A172 (cell line): ENCODE results near the gene ITGB5. TPM values are rescaled to one million over a fixed set of nuclear protein-coding genes. Genes with fewer than 3 reads are reported as not detected.
A peak's percentile ranks its signal among the peaks of the same experiment; 100 is the strongest.

Experiments
- DNase-seq: peaks from one replicate; pipeline ENCODE4 v3.0.0-alpha.2; 2015; ENCODE audit warnings: low spot score
- total RNA-seq: library from RNA; depleted of rRNA; stranded (reverse); fragments of >200 nt; shearing (Covaris generic); gene quantifications from 2 replicates; pipeline ENCODE4 v1.2.3, GENCODE V29; 2014

ITGB5 gene
- total RNA-seq, 1 experiment from 2014 or later, result 146 TPM

GRCh38 chr3:124773351-124774326, 113.5 kb downstream of the ITGB5 start:
- no peak for DNase-seq

- DNase-seq, result peak; percentile 79
Observed at GRCh38 chr3:124772081-124772831, 114.9 kb downstream of the ITGB5 start.

DNA sequence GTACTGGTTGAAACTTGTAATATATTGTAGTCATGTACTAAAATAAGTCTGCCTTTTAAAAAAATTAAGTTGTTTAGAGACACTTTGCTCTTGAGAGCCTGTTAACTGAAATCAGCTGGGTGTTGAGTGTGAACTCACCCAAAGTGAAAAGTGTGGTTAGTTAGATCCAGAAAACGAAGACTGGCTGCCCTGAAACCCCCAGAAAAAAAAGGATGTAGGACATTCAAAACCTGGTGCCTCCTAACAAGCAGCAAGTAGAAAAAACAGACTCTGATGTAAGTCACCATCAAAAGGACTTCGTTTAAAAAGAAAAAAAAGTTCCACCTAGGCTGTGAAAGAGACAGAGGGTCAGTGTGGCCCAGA, 116.1 kb downstream of the ITGB5 start:
- DNase-seq, result no peak

DNA sequence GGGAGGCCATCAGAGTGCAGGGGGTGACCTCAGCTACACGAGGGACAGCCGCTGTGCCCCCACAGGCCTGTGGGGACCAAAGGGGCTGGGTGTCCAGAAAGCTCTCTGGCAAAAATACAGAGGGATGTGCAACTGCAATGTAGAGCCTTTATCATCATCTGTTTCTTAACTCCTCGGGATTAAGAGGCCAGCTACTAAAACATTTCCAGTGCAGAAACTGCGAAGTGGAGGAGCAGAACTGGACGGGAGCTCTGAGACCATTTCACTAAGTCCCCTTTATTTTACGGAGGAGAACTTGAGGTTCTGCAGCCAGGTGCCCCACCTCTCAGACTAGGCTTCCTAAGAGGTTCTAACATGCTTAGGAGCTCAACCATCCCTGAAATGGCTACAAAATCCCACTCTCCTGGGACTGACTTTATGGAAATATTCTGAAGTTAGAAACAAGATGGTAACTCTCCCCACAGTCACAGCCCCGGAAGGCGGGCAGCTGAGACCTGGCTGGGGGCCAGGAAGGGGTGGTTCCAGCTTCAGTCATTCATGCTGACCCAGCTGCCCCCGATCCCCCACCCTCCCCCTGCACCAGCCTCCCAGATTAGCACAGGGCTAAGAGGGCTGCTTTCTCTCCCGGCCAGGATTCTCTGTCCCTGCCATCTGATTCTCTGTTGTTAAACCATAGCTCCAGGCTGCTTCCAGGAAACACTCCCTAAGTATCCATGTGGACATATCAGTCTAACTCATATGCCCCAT, 116.7 kb downstream of the ITGB5 start:
- DNase-seq, result no peak

DNA sequence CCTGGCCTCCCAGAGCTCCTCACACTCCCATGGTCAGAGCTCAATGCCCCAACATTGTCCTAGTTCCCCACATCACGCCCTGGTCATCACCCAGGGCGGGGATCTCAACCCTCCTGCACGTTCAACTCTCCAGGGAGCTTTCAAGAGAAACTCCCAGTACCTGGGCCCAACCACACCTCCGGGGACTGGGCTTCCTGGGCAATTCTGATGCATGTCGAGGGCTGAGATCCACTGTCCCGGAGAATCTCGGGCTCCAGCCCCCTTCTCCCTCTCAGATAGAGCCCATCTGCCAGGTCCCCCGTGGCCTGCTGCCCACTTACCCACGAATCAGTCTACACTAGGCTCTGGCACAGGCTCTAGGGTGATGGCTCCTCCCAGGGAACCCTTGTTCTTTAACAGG, 117.7 kb downstream of the ITGB5 start:
- no peak for DNase-seq

DNA sequence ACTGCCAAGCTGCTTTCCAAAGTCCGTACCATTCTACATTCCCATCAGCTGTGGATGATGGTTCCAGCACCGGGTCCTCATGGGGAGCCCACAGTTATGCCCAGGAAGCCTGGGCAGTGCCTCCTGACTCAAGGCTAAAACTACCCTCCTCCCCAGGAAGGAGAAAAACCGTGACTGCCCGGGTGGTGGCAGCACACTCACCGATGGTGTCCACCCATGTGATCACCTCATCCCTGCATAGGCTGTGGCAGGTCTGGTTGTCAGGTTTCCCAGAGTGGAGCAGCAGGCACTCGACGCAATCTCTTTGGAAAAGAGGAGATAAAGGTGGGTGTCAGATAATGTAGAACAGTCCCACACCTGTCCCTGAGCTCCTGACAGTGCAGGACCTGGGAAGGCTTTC, 118.4 kb downstream of the ITGB5 start:
- peak; percentile 65 for DNase-seq

DNA sequence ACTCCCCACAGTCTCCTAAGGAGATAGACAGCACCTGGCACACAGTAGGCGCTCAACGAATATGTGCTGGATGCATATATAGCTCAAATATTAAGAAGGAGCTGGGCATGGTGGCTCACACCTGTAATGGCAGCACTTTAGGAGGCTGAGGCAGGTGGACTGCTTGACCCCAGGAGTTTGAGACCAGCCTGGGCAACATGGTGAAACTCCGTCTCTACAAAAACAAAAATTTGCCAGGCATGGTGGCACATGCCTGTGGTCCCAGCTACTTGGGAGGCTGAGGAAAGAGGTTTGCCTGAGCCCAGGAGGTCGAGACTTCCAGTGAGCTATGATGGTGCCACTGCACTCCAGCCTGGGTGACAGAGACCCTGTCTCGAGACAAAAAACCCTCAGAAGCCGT, 119.5 kb downstream of the ITGB5 start:
- no peak for DNase-seq

GRCh38 chr3:124767264-124767663, 119.9 kb downstream of the ITGB5 start:
- DNase-seq, result no peak

GRCh38 chr3:124766113-124767095, 120.8 kb downstream of the ITGB5 start:
- no peak for DNase-seq

GRCh38 chr3:124765197-124765840, 121.8 kb downstream of the ITGB5 start:
- DNase-seq, result no peak

DNA sequence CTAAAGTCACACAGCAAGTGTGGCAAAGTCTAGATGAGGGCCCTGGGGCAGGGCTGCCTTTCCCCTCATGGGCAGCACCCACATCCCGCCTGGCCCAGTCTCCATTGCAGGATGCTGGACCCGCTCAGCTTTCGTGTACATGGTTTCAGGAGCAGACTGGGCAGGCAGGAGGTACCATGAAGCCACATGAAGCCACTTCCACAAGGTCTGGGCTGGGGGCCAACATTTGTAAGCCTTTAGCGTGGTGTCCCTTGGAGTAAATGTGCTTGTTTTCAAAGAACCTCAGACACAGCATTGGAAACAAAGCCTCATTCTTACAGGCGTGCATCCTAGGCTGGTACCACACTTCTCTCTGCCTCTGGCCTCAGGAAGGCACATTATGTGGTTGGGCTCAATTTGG, 122.4 kb downstream of the ITGB5 start:
- DNase-seq, result no peak

DNA sequence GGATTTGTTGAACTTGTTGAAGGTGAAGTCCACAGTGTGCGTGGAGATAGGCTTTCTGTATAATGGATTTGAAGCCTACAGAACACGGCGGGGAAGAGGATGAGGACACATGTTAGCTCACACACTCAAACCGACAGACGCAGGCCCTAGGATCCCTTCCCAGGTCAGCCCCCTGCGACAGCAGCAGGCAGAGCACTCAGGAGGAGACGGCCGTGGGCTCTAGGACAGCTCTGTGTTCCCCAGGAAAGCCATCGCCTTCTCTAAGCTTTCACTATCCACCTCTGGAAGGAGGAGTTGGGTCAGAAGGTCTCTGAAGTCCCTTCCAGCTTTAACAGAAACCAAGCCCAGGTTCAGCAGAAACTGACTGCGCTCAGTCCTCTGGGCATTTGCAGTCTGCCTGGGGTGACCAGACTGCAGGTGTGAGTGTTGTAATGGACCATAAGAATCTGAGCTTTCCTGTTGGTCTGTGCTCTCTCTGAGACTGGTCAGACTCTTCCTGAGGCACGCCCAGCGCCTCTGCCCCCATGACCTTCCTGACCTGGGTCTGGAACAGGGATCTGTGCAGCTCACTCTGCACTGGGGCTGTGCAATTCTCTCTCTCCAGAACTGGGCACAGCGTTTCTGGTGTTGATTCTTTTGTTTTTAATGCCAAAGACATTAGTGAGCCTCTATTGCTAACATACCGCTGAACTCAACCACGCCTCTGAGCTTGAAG, 123.4 kb downstream of the ITGB5 start:
- DNase-seq, result no peak

- DNase-seq, result no peak
Observed at GRCh38 chr3:124763206-124763605, 124.0 kb downstream of the ITGB5 start.

GRCh38 chr3:124762661-124763011, 124.5 kb downstream of the ITGB5 start:
- no peak for DNase-seq

DNA sequence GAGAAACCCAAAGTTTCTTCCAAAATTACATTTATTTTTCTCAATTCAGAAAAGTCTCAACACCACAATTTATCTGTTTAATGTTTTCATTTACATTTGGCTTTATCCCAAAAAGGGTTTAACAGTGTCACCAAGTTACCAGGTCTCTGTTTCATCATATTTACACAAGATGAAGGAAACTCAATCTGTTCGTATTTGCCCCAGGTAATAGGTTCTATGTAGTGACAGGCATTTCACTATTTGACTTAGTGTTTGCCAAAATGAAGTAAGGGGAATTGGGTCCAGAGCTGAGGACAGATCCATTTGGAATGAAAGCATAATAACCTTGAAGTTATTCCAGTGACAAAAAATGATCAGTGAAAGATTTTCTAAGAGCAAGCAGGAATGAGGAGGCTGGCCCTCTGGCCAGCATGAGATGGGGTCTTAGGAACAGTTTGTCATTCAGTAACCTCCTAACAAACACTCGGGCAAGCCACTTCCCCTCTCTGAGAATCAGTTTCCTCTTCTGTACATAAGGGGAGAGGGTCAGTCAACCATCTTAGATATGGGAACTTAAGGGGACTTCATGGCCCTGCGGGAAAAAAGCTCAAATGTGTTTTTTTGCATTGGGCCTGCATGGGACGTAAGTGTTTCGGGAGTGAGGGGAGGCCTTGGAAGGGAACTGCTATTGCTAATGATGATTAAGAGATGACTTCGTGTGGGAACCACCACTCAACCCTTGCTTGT, 125.1 kb downstream of the ITGB5 start:
- DNase-seq, result no peak

GRCh38 chr3:124761250-124761796, 125.8 kb downstream of the ITGB5 start:
- DNase-seq, result peak; percentile 78

DNA sequence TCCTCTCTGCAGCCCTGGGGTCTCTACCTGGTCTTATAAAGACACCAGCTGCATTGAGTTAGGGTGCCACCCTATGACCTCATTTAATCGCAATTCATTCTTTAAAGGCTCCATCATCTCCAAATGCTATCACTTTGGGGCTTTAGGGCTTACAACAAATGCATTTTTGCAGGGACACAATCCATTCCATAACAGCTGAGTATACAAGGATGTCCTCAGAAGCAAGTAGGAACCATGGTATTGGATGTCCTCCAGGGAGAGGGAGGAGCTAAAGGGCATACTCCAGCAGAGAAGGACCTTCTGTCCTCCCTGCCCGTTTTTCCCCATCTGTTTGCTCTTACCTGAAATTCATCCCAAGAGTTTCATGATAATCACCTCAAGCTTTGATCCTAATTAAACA, 126.6 kb downstream of the ITGB5 start:
- peak; percentile 58 for DNase-seq

- DNase-seq, result no peak
Observed at GRCh38 chr3:124759666-124760401, 127.3 kb downstream of the ITGB5 start.
